IPS DF 6.9 (cell line): ENCODE data around the gene NUAK1.

Experiments used
- DNase-seq: peaks from one replicate; pipeline ENCODE4 v3.0.0-alpha.2; 2013; ENCODE audit warnings: low read depth, low spot score
- H3K27ac ChIP-seq: one replicate; pipeline ENCODE4 v1.5.1; 2013; ENCODE audit warnings: low read length, control low read depth
- H3K27me3 ChIP-seq: 2 replicates; pipeline ENCODE4 v1.6.1; 2013; ENCODE audit warnings: mild to moderate bottlenecking, low read length; ENCODE audit not compliant: control insufficient read depth, insufficient read depth
- H3K36me3 ChIP-seq: 2 replicates; pipeline ENCODE4 v1.6.1; 2013; ENCODE audit warnings: low read length; ENCODE audit not compliant: control insufficient read depth, insufficient read depth
- H3K4me1 ChIP-seq: 2 replicates; pipeline ENCODE4 v1.6.1; 2013; ENCODE audit warnings: low read length; ENCODE audit not compliant: control insufficient read depth, insufficient read depth
- H3K4me3 ChIP-seq: 2 replicates; pipeline ENCODE4 v1.5.1; 2013; ENCODE audit warnings: mild to moderate bottlenecking, low read length
- H3K9me3 ChIP-seq: 2 replicates; pipeline ENCODE4 v1.6.1; 2013; ENCODE audit warnings: low read length, inconsistent platforms; ENCODE audit not compliant: control insufficient read depth, insufficient read depth
- WGBS: extraction: QIAGEN DNeasy Blood & Tissue Kit; methylation state at CpG from one replicate; pipeline ENCODE4 v1.1.7; 2013; ENCODE audit warnings: mixed read lengths, missing lambda C conversion rate; ENCODE audit not compliant: insufficient read length, insufficient coverage; 5-methylcytosine and 5-hydroxymethylcytosine counted together

NUAK1 gene

GRCh38 chr12:106035421-106035820 lies 103.3 kb downstream of the NUAK1 start:
- H3K27ac ChIP-seq: no peak overlapping the region
- no peaks in the 10 kb centered on the region for H3K36me3 ChIP-seq
- DNase-seq: no peak
- no CpG with 5 or more reads among the region's 5 CpGs for WGBS
- H3K4me3 ChIP-seq: no peak overlapping the region
- peaks cover 6% of the 10 kb centered on the region; the same call in 1 of the 2 replicates for H3K4me1 ChIP-seq
- H3K9me3 ChIP-seq: no peaks in the 10 kb centered on the region
- no peaks in the 10 kb centered on the region for H3K27me3 ChIP-seq

- Histone ChIP-seq H3K4me1 (0 out of 2 replicates have a peak, but pooled peaks cover 4% of the 10 kb centered on the region), H3K27me3 (no peaks in the 10 kb centered on the region), H3K36me3 (no peaks in the 10 kb centered on the region), H3K4me3 (no peak overlapping the region), H3K9me3 (no peaks in the 10 kb centered on the region), H3K27ac (no peak overlapping the region)
- DNase-seq: no peak
- WGBS: no CpG with 5 or more reads among the region's 4 CpGs
Observed at GRCh38 chr12:106034316-106034715, 104.4 kb downstream of the NUAK1 start.

DNA sequence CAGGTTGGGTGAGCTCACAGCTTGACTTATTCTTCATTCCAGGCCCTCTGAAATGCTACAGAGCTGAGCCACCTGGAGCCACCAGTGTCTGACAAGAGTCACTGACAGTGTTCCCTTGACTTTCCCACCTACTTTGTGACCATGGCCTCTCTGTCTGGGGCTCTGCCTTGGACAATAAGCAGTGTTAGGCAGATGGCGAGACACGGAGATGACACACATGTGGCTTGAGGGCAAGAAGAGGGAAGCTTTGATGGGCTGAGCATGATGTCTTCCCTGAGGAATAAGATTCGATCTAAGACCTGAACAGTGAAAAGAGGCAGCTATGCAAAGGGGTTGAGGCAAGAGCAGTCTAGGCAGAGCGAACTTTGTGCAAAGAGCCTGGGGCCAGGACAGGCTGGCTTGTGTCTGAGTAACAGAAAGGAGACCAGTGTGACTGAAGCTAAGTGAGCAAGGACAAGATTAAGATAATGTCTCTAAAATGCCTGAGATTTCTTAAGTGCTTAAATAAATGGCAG lies 105.5 kb downstream of the NUAK1 start:
- no peaks in the 10 kb centered on the region for H3K9me3 ChIP-seq
- H3K27me3 ChIP-seq: no peaks in the 10 kb centered on the region
- no peak for DNase-seq
- H3K27ac ChIP-seq: no peak overlapping the region
- no CpG with 5 or more reads among the region's 4 CpGs for WGBS
- 0 out of 2 replicates have a peak, but pooled peaks cover 4% of the 10 kb centered on the region for H3K4me1 ChIP-seq
- no peaks in the 10 kb centered on the region for H3K36me3 ChIP-seq
- no peak overlapping the region for H3K4me3 ChIP-seq

GRCh38 chr12:106032623-106032925 lies 106.2 kb downstream of the NUAK1 start:
- DNase-seq: no peak
- no peaks in the 10 kb centered on the region for H3K9me3 ChIP-seq
- H3K4me3 ChIP-seq: no peak overlapping the region
- H3K27ac ChIP-seq: no peak overlapping the region
- H3K4me1 ChIP-seq: 0 out of 2 replicates have a peak, but pooled peaks cover 4% of the 10 kb centered on the region
- H3K27me3 ChIP-seq: no peaks in the 10 kb centered on the region
- H3K36me3 ChIP-seq: no peaks in the 10 kb centered on the region

DNA sequence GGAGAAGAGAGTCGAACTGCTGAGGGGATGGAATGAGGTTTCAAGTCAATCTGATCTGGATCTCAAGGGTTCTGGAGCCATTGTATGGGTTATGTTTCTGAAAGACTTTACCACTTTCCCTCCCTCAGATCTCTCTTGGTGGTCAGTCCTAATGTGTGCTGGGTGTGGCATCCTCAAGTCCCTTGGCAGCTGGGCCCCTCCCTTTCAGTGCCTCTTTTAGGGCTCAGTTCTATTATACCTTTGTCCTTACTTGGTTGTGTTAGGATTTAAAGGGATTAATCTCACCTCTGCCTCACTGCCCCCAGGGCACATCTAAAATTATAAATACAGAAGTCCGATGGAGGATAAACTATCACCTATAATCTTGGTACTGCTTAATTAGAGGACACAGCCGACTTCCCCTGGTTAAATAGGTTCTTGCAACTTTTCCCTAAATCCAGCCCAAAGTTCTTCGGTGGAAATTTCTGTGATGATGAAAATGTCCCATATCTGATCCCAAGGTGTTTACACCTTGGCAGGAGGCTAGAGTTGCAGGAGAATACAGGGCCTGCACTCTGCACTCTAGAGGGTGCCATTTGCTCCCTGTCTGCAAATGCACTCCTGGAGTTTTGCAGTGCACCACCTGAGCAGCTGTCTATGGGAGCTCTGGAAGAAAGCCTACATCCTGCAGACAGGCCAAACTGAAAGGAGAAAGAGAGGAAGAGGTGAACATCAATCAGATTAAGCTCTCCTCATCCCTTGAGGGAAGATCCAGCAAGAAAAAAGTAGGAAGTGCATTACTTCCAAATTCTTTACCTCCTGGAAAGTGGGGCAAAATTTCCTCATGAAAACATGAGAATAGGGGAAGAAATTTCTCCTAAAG lies 106.8 kb downstream of the NUAK1 start:
- no peak for DNase-seq
- H3K27ac ChIP-seq: no peak overlapping the region
- H3K4me1 ChIP-seq: 0 out of 2 replicates have a peak, but pooled peaks cover 4% of the 10 kb centered on the region
- H3K36me3 ChIP-seq: no peaks in the 10 kb centered on the region
- no peaks in the 10 kb centered on the region for H3K9me3 ChIP-seq
- no peak overlapping the region for H3K4me3 ChIP-seq
- no peaks in the 10 kb centered on the region for H3K27me3 ChIP-seq
- no CpG with 5 or more reads among the region's 4 CpGs for WGBS

- DNase-seq: no peak
- H3K9me3 ChIP-seq: no peaks in the 10 kb centered on the region
- H3K27ac ChIP-seq: no peak overlapping the region
- no CpG with 5 or more reads among the region's 12 CpGs for WGBS
- H3K27me3 ChIP-seq: no peaks in the 10 kb centered on the region
- H3K36me3 ChIP-seq: no peaks in the 10 kb centered on the region
- H3K4me1 ChIP-seq: 0 out of 2 replicates have a peak, but pooled peaks cover 4% of the 10 kb centered on the region
- no peak overlapping the region for H3K4me3 ChIP-seq
Observed at GRCh38 chr12:106030210-106031071, 108.3 kb downstream of the NUAK1 start.

DNA sequence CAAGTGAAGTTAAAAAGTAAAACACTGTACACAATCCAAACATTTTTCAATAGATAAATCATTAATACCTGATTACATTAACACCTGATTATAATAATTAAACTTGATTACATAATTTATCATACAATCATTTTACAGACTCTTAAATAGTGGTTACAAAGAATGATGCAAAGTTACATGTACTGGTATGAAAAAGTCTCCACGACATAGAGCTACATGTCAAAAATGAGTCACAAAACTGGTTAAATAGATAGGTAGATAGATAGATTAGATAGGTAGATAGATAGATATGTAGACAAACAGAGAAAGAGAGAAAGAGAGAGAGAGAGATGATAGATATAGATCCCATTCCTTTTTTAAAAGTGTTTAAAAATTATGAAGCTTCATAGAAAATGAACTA lies 109.2 kb downstream of the NUAK1 start:
- no CpG with 5 or more reads among the region's 1 CpG for WGBS

DNA sequence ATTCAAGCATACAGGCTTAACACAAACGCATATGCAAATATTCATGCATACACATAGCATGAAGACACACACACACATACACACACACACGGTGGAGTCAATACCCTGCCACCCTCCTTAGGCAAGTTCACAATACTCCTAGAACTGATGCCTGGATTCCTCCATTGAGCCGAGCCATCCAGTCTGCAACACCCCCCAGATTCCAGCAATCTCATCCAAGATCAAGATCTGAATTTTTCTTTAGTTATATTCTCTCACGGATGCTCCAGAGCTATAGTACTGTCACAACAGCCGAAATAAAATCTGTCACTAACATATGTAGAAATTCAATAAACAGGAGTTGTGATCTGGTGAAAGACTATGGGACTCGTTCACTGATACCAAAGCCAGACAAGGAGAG lies 110.8 kb downstream of the NUAK1 start:
- Histone ChIP-seq H3K27me3 (no peaks in the 10 kb centered on the region), H3K4me3 (no peak overlapping the region), H3K36me3 (no peaks in the 10 kb centered on the region), H3K27ac (no peak overlapping the region), H3K4me1 (0 out of 2 replicates have a peak, but pooled peaks cover under 1% of the 10 kb centered on the region), H3K9me3 (no peaks in the 10 kb centered on the region)
- no peak for DNase-seq
- no CpG with 5 or more reads among the region's 6 CpGs for WGBS

More for the DNA sequence above, 109.2 kb downstream of the NUAK1 start:
- H3K27me3 ChIP-seq: no peaks in the 10 kb centered on the region
- no peaks in the 10 kb centered on the region for H3K36me3 ChIP-seq
- 0 out of 2 replicates have a peak, but pooled peaks cover 4% of the 10 kb centered on the region for H3K4me1 ChIP-seq
- H3K4me3 ChIP-seq: no peak overlapping the region
- DNase-seq: no peak
- no peak overlapping the region for H3K27ac ChIP-seq
- H3K9me3 ChIP-seq: no peaks in the 10 kb centered on the region

- no CpG with 5 or more reads among the region's 5 CpGs for WGBS
- H3K4me1 ChIP-seq: no peaks in the 10 kb centered on the region
- no peak overlapping the region for H3K27ac ChIP-seq
- H3K27me3 ChIP-seq: no peaks in the 10 kb centered on the region
- no peaks in the 10 kb centered on the region for H3K9me3 ChIP-seq
- H3K4me3 ChIP-seq: no peak overlapping the region
- H3K36me3 ChIP-seq: no peaks in the 10 kb centered on the region
- no peak for DNase-seq
Observed at GRCh38 chr12:106027286-106027685, 111.5 kb downstream of the NUAK1 start.

- Histone ChIP-seq H3K36me3 (no peaks in the 10 kb centered on the region), H3K9me3 (no peaks in the 10 kb centered on the region), H3K4me3 (no peak overlapping the region), H3K27ac (no peak overlapping the region), H3K4me1 (no peaks in the 10 kb centered on the region), H3K27me3 (no peaks in the 10 kb centered on the region)
- DNase-seq: no peak
- no CpG with 5 or more reads among the region's 2 CpGs for WGBS
Observed at GRCh38 chr12:106025129-106025528, 113.6 kb downstream of the NUAK1 start.
